Muscle of leg (tissue), 11 donors: ENCODE results near the gene NFE2L1. TPM values are rescaled to one million over a fixed set of nuclear protein-coding genes. Genes with fewer than 3 reads are reported as not detected.

Experiments used
- DNase-seq: peaks from one replicate; pipeline ENCODE4 v3.0.0; 2013
- H3K27ac ChIP-seq: one replicate; pipeline ENCODE4 v1.5.1; 2013; ENCODE audit warnings: mild to moderate bottlenecking, low read length, control low read depth
- H3K27me3 ChIP-seq: one replicate; pipeline ENCODE4 v1.6.1; 2013; ENCODE audit warnings: low read length; ENCODE audit not compliant: control insufficient read depth, insufficient read depth
- H3K36me3 ChIP-seq: one replicate; pipeline ENCODE4 v1.6.1; 2013; ENCODE audit warnings: low read length; ENCODE audit not compliant: control insufficient read depth, insufficient read depth
- H3K4me1 ChIP-seq: one replicate; pipeline ENCODE4 v1.6.1; 2013; ENCODE audit warnings: low read length; ENCODE audit not compliant: control insufficient read depth, insufficient read depth
- H3K4me3 ChIP-seq: one replicate; pipeline ENCODE4 v1.5.1; 2013; ENCODE audit warnings: low read length, control low read depth
- H3K9me3 ChIP-seq: replicated peaks from 2 replicates; pipeline ENCODE4 v1.6.1; 2013; ENCODE audit warnings: low read depth, low read length; ENCODE audit not compliant: control insufficient read depth
- WGBS: methylation state at CpG from one replicate; pipeline ENCODE4 v1.1.5; 2013; ENCODE audit warnings: missing lambda C conversion rate; ENCODE audit not compliant: insufficient coverage; 5-methylcytosine and 5-hydroxymethylcytosine counted together
- polyA plus RNA-seq, 8 donors: library from polyadenylated mRNA; unstranded; fragments of 120-200 nt; gene quantifications; one replicate each; pipeline versions ENCODE4 v1.2.1 to v1.2.3, GENCODE V29; 2013; ENCODE audit warnings: inconsistent platforms in 1 of 8, low replicate concordance in 1 of 8; ENCODE audit not compliant: insufficient read length in 8 of 8, insufficient read depth in 1 of 8
- total RNA-seq: library from RNA; stranded (reverse); fragments of 120-200 nt; gene quantifications from one replicate; pipeline ENCODE4 v1.2.4, GENCODE V29; 2013

NFE2L1 gene
- total and polyA plus RNA-seq, 9 donors = 68.7 to 326 (median 251) TPM

- H3K4me1 ChIP-seq = peaks cover 59% of the 10 kb centered on the region
- peak overlapping the region; percentile 97 for H3K27ac ChIP-seq
- no peaks in the 10 kb centered on the region for H3K9me3 ChIP-seq
- peaks cover 86% of the 10 kb centered on the region for H3K36me3 ChIP-seq
- WGBS = 14% methylated on average over 22 of the region's 34 CpGs
- no peaks in the 10 kb centered on the region for H3K27me3 ChIP-seq
- peak overlapping the region; percentile 29 for H3K4me3 ChIP-seq
- peak; percentile 81 for DNase-seq
Measured at GRCh38 chr17:48054238-48055185, 6.4 kb downstream of the NFE2L1 start.

GRCh38 chr17:48055531-48056245, 7.5 kb downstream of the NFE2L1 start:
- WGBS = 60% methylated on average over 2 of the region's 5 CpGs
- Histone ChIP-seq H3K36me3 (peaks cover 95% of the 10 kb centered on the region), H3K27ac (no peak overlapping the region), H3K4me1 (peaks cover 51% of the 10 kb centered on the region), H3K9me3 (no peaks in the 10 kb centered on the region), H3K27me3 (no peaks in the 10 kb centered on the region), H3K4me3 (no peak overlapping the region)
- DNase-seq = no peak

- peaks cover 45% of the 10 kb centered on the region for H3K4me1 ChIP-seq
- 82% methylated on average over 2 of the region's 10 CpGs for WGBS
Measured at GRCh38 chr17:48056246-48056745, 8.1 kb downstream of the NFE2L1 start.

GRCh38 chr17:48056879-48057278, 8.7 kb downstream of the NFE2L1 start:
- Histone ChIP-seq H3K27ac (no peak overlapping the region), H3K4me1 (peaks cover 39% of the 10 kb centered on the region), H3K4me3 (no peak overlapping the region), H3K27me3 (no peaks in the 10 kb centered on the region), H3K36me3 (peaks cover 93% of the 10 kb centered on the region), H3K9me3 (no peaks in the 10 kb centered on the region)
- WGBS = 66% methylated on average over 2 of the region's 2 CpGs
- no peak for DNase-seq

More at GRCh38 chr17:48056246-48056745, 8.1 kb downstream of the NFE2L1 start:
- Histone ChIP-seq H3K27ac (no peak overlapping the region), H3K9me3 (no peaks in the 10 kb centered on the region), H3K27me3 (no peaks in the 10 kb centered on the region), H3K4me3 (no peak overlapping the region), H3K36me3 (peaks cover 93% of the 10 kb centered on the region)
- no peak for DNase-seq

- Histone ChIP-seq H3K4me3 (no peak overlapping the region), H3K27ac (no peak overlapping the region), H3K27me3 (no peaks in the 10 kb centered on the region), H3K9me3 (no peaks in the 10 kb centered on the region), H3K36me3 (peaks cover 93% of the 10 kb centered on the region), H3K4me1 (peaks cover 32% of the 10 kb centered on the region)
- WGBS = no CpG with 5 or more reads among the region's 4 CpGs
- DNase-seq = no peak
Measured at GRCh38 chr17:48057626-48058025, 9.5 kb downstream of the NFE2L1 start.

GRCh38 chr17:48058393-48059124, 10.4 kb downstream of the NFE2L1 start:
- H3K27ac ChIP-seq = no peak overlapping the region
- H3K36me3 ChIP-seq = peaks cover 85% of the 10 kb centered on the region
- no peak for DNase-seq
- peaks cover 23% of the 10 kb centered on the region for H3K4me1 ChIP-seq
- H3K4me3 ChIP-seq = no peak overlapping the region
- no peaks in the 10 kb centered on the region for H3K9me3 ChIP-seq
- H3K27me3 ChIP-seq = no peaks in the 10 kb centered on the region
- WGBS = 84% methylated on average over 9 of the region's 11 CpGs

GRCh38 chr17:48059125-48059668, 11.0 kb downstream of the NFE2L1 start:
- H3K4me3 ChIP-seq = no peak overlapping the region
- no peak overlapping the region for H3K27ac ChIP-seq
- peaks cover 19% of the 10 kb centered on the region for H3K4me1 ChIP-seq
- DNase-seq = no peak
- H3K36me3 ChIP-seq = peaks cover 83% of the 10 kb centered on the region
- no peaks in the 10 kb centered on the region for H3K27me3 ChIP-seq
- H3K9me3 ChIP-seq = no peaks in the 10 kb centered on the region
- WGBS = 92% methylated on average over 31 of the region's 32 CpGs

GRCh38 chr17:48060249-48060648, 12.1 kb downstream of the NFE2L1 start:
- H3K9me3 ChIP-seq = no peaks in the 10 kb centered on the region
- WGBS = 73% methylated on average over 3 of the region's 7 CpGs
- peaks cover 84% of the 10 kb centered on the region for H3K36me3 ChIP-seq
- H3K4me3 ChIP-seq = no peak overlapping the region
- H3K27ac ChIP-seq = no peak overlapping the region
- H3K4me1 ChIP-seq = peaks cover 8% of the 10 kb centered on the region
- no peak for DNase-seq
- H3K27me3 ChIP-seq = no peaks in the 10 kb centered on the region

- no peak overlapping the region for H3K27ac ChIP-seq
- 97% methylated on average over 5 of the region's 7 CpGs for WGBS
- no peak overlapping the region for H3K4me3 ChIP-seq
- peaks cover 3% of the 10 kb centered on the region for H3K4me1 ChIP-seq
- no peaks in the 10 kb centered on the region for H3K9me3 ChIP-seq
- no peak for DNase-seq
- no peaks in the 10 kb centered on the region for H3K27me3 ChIP-seq
- H3K36me3 ChIP-seq = peaks cover 79% of the 10 kb centered on the region
Measured at GRCh38 chr17:48062273-48062672, 14.1 kb downstream of the NFE2L1 start.
